Gastroesophageal sphincter (tissue), 4 donors: ENCODE measurements around the gene GATAD1. TPM values are rescaled to one million over a fixed set of nuclear protein-coding genes. Genes with fewer than 3 reads are reported as not detected.

Experiments
- ATAC-seq: fragments of 150-250 bp; one replicate; pipeline ENCODE4 v1.9.1; 2016; ENCODE audit warnings: mild to moderate bottlenecking, moderate library complexity
- H3K27ac ChIP-seq, 4 donors: fragments of 200-600 bp; sonication (generic) in 3 of 4; 1 replicate in 3 of 4; 2 replicates in 1 of 4; pipeline ENCODE4 v1.5.1; 2016 to 2019
- H3K27me3 ChIP-seq: fragments of 200-600 bp; sonication (generic); one replicate; pipeline ENCODE4 v1.5.1; 2019
- H3K36me3 ChIP-seq, 2 donors: fragments of 200-600 bp; sonication (generic); one replicate each; pipeline ENCODE4 v1.5.1; 2019; ENCODE audit warnings: control low read depth in 1 of 2
- H3K4me1 ChIP-seq, 3 donors: fragments of 200-600 bp; sonication (generic); 1 replicate in 2 of 3; 2 replicates in 1 of 3; pipeline ENCODE4 v1.5.1; 2016 to 2019; ENCODE audit warnings: control low read depth in 2 of 3
- H3K4me3 ChIP-seq, 2 donors: fragments of 200-600 bp; sonication (generic); one replicate each; pipeline ENCODE4 v1.5.1; 2019; ENCODE audit warnings: mild to moderate bottlenecking in 1 of 2, moderate library complexity in 1 of 2
- H3K9me3 ChIP-seq, 3 donors: fragments of 200-600 bp; sonication (generic); one replicate each; pipeline ENCODE4 v1.5.1; 2017 to 2019; ENCODE audit warnings: control low read depth in 2 of 3
- EP300 ChIP-seq: sonication (generic); formaldehyde crosslinking; IDR thresholded peaks from one replicate; pipeline ENCODE4 v1.6.1; 2017; ENCODE audit warnings: antibody characterized with exemption, mild to moderate bottlenecking
- POLR2A ChIP-seq, 2 donors: fragments of 450-650 bp; IDR thresholded peaks; one replicate each; pipeline ENCODE4 v1.6.1; 2017; ENCODE audit warnings: antibody characterized with exemption in 2 of 2, mild to moderate bottlenecking in 2 of 2, moderate library complexity in 1 of 2
- POLR2AphosphoS5 ChIP-seq: sonication (generic); formaldehyde crosslinking; IDR thresholded peaks from one replicate; pipeline ENCODE4 v1.6.1; 2017; ENCODE audit warnings: antibody characterized with exemption
- WGBS, 2 donors: methylation state at CpG; one replicate each; pipeline ENCODE4 v1.1.5; 2018; ENCODE audit warnings: low coverage in 1 of 2; 5-methylcytosine and 5-hydroxymethylcytosine counted together
- total RNA-seq, 4 donors: library from RNA; depleted of rRNA; stranded (reverse); fragments of >200 nt; gene quantifications; one replicate each; pipeline ENCODE4 v1.1.0, GENCODE V29; 2016
- TF ChIP-seq, protein P1 (sequence below), 4 experiments: fragments of 200-600 bp in 2 of 4; fragments of 450-650 bp in 2 of 4; sonication (generic) in 1 of 4; IDR thresholded peaks; one replicate each; pipeline ENCODE4 v1.5.1; 2017 to 2019; ENCODE audit warnings: antibody characterized with exemption in 4 of 4, mild to moderate bottlenecking in 2 of 4, moderate library complexity in 2 of 4

GATAD1 gene
- total RNA-seq, 4 donors from 2014 or later = 25.5 to 57.7 (median 32.2) TPM

GRCh38 chr7:92413550-92413949 lies 33.7 kb upstream of the GATAD1 start:
- no peaks in the 10 kb centered on the region for H3K9me3 ChIP-seq
- peaks cover 7% of the 10 kb centered on the region for H3K27me3 ChIP-seq
- no peak overlapping the region for H3K27ac ChIP-seq
- no peaks in the 10 kb centered on the region for H3K4me1 ChIP-seq
- no peak for ATAC-seq
- 48% methylated on average over 2 of the region's 5 CpGs; no CpG with 5 or more reads in 1 of the 2 donors for WGBS, 2 donors
- no peak for TF ChIP-seq POLR2A (IDR thresholded peaks at IDR 0.05)
- TF ChIP-seq, protein P1, sequence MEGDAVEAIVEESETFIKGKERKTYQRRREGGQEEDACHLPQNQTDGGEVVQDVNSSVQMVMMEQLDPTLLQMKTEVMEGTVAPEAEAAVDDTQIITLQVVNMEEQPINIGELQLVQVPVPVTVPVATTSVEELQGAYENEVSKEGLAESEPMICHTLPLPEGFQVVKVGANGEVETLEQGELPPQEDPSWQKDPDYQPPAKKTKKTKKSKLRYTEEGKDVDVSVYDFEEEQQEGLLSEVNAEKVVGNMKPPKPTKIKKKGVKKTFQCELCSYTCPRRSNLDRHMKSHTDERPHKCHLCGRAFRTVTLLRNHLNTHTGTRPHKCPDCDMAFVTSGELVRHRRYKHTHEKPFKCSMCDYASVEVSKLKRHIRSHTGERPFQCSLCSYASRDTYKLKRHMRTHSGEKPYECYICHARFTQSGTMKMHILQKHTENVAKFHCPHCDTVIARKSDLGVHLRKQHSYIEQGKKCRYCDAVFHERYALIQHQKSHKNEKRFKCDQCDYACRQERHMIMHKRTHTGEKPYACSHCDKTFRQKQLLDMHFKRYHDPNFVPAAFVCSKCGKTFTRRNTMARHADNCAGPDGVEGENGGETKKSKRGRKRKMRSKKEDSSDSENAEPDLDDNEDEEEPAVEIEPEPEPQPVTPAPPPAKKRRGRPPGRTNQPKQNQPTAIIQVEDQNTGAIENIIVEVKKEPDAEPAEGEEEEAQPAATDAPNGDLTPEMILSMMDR (IDR thresholded peaks at IDR 0.05) = no peak
- no peak for TF ChIP-seq EP300
- TF ChIP-seq POLR2AphosphoS5 = no peak
- no peak overlapping the region for H3K4me3 ChIP-seq
- H3K36me3 ChIP-seq = no peaks in the 10 kb centered on the region

GRCh38 chr7:92415225-92415624 lies 32.1 kb upstream of the GATAD1 start:
- Histone ChIP-seq H3K4me1 (no peaks in the 10 kb centered on the region), H3K27me3 (peaks cover 7% of the 10 kb centered on the region), H3K9me3 (no peaks in the 10 kb centered on the region), H3K4me3 (no peak overlapping the region), H3K27ac (no peak overlapping the region), H3K36me3 (no peaks in the 10 kb centered on the region)
- ATAC-seq = peak; percentile 52
- WGBS, 2 donors = 56 to 63% methylated on average over 5 of the region's 5 CpGs
- TF ChIP-seq EP300 (no peak), POLR2AphosphoS5 (no peak), POLR2A (IDR thresholded peaks at IDR 0.05) (no peak)
- TF ChIP-seq, protein P1 (IDR thresholded peaks at IDR 0.05) = no peak

GRCh38 chr7:92417913-92418312 lies 29.4 kb upstream of the GATAD1 start:
- H3K27me3 ChIP-seq = no peaks in the 10 kb centered on the region
- WGBS, 2 donors = 75 to 79% methylated on average over 5 of the region's 5 CpGs
- no peak for ATAC-seq
- H3K36me3 ChIP-seq = no peaks in the 10 kb centered on the region
- H3K27ac ChIP-seq = no peak overlapping the region
- TF ChIP-seq POLR2A (IDR thresholded peaks at IDR 0.05) (no peak), POLR2AphosphoS5 (no peak), EP300 (no peak)
- TF ChIP-seq, protein P1 (IDR thresholded peaks at IDR 0.05) = no peak
- H3K4me1 ChIP-seq = no peaks in the 10 kb centered on the region
- H3K4me3 ChIP-seq = no peak overlapping the region
- no peaks in the 10 kb centered on the region for H3K9me3 ChIP-seq

GRCh38 chr7:92421676-92422435 lies 25.4 kb upstream of the GATAD1 start:
- 51 to 52% methylated on average over 4 to 5 of the region's 5 CpGs for WGBS, 2 donors
- H3K4me1 ChIP-seq = peaks cover 0 to 19% (median 0%) of the 10 kb centered on the region in 3 donors
- H3K36me3 ChIP-seq = no peaks in the 10 kb centered on the region
- no peak overlapping the region for H3K4me3 ChIP-seq
- ATAC-seq = no peak
- no peak for TF ChIP-seq EP300
- no peaks in the 10 kb centered on the region for H3K9me3 ChIP-seq
- H3K27ac ChIP-seq = no peak overlapping the region
- peaks cover 11% of the 10 kb centered on the region for H3K27me3 ChIP-seq

GRCh38 chr7:92422926-92423325 lies 24.4 kb upstream of the GATAD1 start:
- WGBS, 2 donors = 80 to 96% methylated on average over 1 to 4 of the region's 6 CpGs
- Histone ChIP-seq H3K4me3 (no peak overlapping the region), H3K36me3 (no peaks in the 10 kb centered on the region), H3K27ac (no peak overlapping the region), H3K27me3 (peaks cover 20% of the 10 kb centered on the region), H3K4me1 (peaks cover 0 to 19% (median 0%) of the 10 kb centered on the region in 3 donors), H3K9me3 (no peaks in the 10 kb centered on the region)
- TF ChIP-seq, protein P1 (IDR thresholded peaks at IDR 0.05) = no peak
- TF ChIP-seq EP300 = no peak
- no peak for TF ChIP-seq POLR2A (IDR thresholded peaks at IDR 0.05)
- TF ChIP-seq POLR2AphosphoS5 = no peak
- no peak for ATAC-seq
